ENCODE measurements around the gene UNC119B. TPM values are rescaled to one million over a fixed set of nuclear protein-coding genes. Genes with fewer than 3 reads are reported as not detected.

Gene UNC119B
- total and polyA plus RNA-seq, 2 of the 4 experiments (the other 2 are of a cell fraction) = 8.4 to 21.6 TPM

DNA sequence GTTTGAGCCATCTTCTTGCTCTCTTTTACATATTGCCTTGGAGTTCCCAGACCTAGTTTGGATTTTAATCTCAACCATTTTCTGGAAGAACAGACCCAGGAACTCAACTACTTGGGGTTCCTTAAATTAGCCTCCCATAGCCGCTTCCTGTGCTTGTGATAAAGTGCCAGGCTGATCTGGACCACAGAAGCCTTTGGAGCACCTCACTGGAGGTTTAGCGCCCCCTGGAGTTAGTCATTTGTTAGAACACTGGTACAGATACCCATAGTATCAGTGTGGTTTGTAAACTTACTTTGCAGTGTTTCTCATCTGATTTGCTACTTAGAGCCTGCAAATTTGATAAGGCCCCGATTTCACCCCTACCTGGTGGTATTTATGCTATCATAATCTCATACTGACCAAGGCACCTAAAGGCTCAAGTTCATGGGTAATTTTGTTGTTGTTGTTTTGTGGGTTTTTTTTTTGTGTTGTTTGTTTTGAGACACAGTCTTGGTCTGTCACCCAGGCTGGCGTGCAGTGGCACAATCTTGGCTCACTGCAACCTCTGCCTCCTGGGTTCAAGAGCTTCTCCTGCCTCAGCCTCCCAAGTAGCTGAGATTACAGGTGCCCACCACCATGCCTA is 3.7 kb downstream of the UNC119B start:
- Histone ChIP-seq H4K5ac (ENCODE audit: low read depth, low read length) (no peak overlapping the region), H3K27ac (ENCODE audit: insufficient read depth, low read length) (no peak overlapping the region), H3K9me1 (ENCODE audit: insufficient read depth, low read length) (peaks cover 11% of the 10 kb centered on the region), H2BK15ac (ENCODE audit: low read depth, low read length) (no peak overlapping the region), H3K36me3 (ENCODE audit: control insufficient read depth, insufficient read depth, low read length) (peaks cover 27% of the 10 kb centered on the region), H4K91ac (ENCODE audit: insufficient read depth, low read depth, low read length) (no peak overlapping the region), H3K4ac (ENCODE audit: low read depth, low read length) (no peak overlapping the region), H2BK5ac (ENCODE audit: low read depth, low read length, poor library complexity, severe bottlenecking) (no peak overlapping the region), H2AFZ (replicated peaks; ENCODE audit: low read length, poor library complexity) (no peak overlapping the region), H3K56ac (ENCODE audit: extremely low read depth, insufficient read depth, low read length) (no peak overlapping the region), H2BK120ac (ENCODE audit: low read depth, low read length) (no peak overlapping the region), H4K20me1 (ENCODE audit: insufficient read depth, low read length) (peaks cover 5% of the 10 kb centered on the region; the same call in 1 of the 2 replicates), H3K4me3 (ENCODE audit: insufficient read depth, low read depth, low read length) (no peak overlapping the region), H2AK5ac (ENCODE audit: low read depth, low read length) (no peak overlapping the region), H3K23ac (ENCODE audit: low read depth, low read length) (no peak overlapping the region), H3K9ac (ENCODE audit: low read depth, low read length) (no peak overlapping the region), H3K14ac (replicated peaks; ENCODE audit: low read depth, low read length) (no peak overlapping the region), H3K4me1 (ENCODE audit: control insufficient read depth, insufficient read depth, low read length) (peaks cover 3% of the 10 kb centered on the region), H3K4me2 (ENCODE audit: low read depth, low read length) (no peak overlapping the region), H3K18ac (ENCODE audit: low read depth, low read length) (no peak overlapping the region), H2BK20ac (ENCODE audit: low read depth, low read length) (no peak overlapping the region), H3K79me1 (ENCODE audit: low read depth in 1 of 2, low read length in 2 of 2) (peaks cover 25 to 48% of the 10 kb centered on the region in 2 experiments), H3K9me3 (ENCODE audit: control insufficient read depth, insufficient read depth, low read length) (no peaks in the 10 kb centered on the region), H3K27me3 (ENCODE audit: control insufficient read depth, insufficient read depth, low read length) (no peaks in the 10 kb centered on the region), H2AK9ac (replicated peaks; ENCODE audit: low read depth, low read length, poor library complexity) (no peak overlapping the region), H4K8ac (ENCODE audit: low read depth in 2 of 2, low read length in 2 of 2) (no peak overlapping the region)
- in situ Hi-C loops (cut with MboI; ENCODE audit: low sequenced_read_pairs) = loop anchor here (5.0 kb wide), 1 partner anchor 132 kb away; the partner anchor contains the start of gene POP5
- ATAC-seq (ENCODE audit: low read depth) (peak; percentile 54), DNase-seq (peak; percentile 82)
- ChIA-PET POLR2A (ENCODE audit: unreplicated experiment) (no interaction called here), CTCF (interaction anchor here (0.9 kb wide), 1 partner anchor 67 kb away, joined by 3 read pairs; no protein-coding TSS in a partner anchor)
- dilution Hi-C loops (cut with HindIII; ENCODE audit: low sequenced_read_pairs, unreplicated experiment) = no loop called here
- TF ChIP-seq MAFK (IDR thresholded peaks at IDR 0.05; ENCODE audit: low read depth, low read length) = no peak
- no peak for TF ChIP-seq NFE2L2 (IDR thresholded peaks at IDR 0.05; ENCODE audit: low read depth, low read length)
- peak; percentile 73 for TF ChIP-seq RAD21 (IDR thresholded peaks at IDR 0.05; ENCODE audit: low read length)
- TF ChIP-seq, protein P1, sequence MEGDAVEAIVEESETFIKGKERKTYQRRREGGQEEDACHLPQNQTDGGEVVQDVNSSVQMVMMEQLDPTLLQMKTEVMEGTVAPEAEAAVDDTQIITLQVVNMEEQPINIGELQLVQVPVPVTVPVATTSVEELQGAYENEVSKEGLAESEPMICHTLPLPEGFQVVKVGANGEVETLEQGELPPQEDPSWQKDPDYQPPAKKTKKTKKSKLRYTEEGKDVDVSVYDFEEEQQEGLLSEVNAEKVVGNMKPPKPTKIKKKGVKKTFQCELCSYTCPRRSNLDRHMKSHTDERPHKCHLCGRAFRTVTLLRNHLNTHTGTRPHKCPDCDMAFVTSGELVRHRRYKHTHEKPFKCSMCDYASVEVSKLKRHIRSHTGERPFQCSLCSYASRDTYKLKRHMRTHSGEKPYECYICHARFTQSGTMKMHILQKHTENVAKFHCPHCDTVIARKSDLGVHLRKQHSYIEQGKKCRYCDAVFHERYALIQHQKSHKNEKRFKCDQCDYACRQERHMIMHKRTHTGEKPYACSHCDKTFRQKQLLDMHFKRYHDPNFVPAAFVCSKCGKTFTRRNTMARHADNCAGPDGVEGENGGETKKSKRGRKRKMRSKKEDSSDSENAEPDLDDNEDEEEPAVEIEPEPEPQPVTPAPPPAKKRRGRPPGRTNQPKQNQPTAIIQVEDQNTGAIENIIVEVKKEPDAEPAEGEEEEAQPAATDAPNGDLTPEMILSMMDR (conservative IDR thresholded peaks at IDR 0.05; ENCODE audit: low read depth, low read length) = peak; percentile 88
- TF ChIP-seq SMC3 (IDR thresholded peaks at IDR 0.05; ENCODE audit: low read depth, low read length) = peak; percentile 78
- TF ChIP-seq FOS (IDR thresholded peaks at IDR 0.05; ENCODE audit: low read depth, low read length) = no peak
- no TSS peak for BruUV-seq (replicated peaks)
- WGBS, 2 experiments (ENCODE audit: extremely low coverage in 2 of 2, insufficient read length in 1 of 2) = no CpG with 5 or more reads among the region's 4 CpGs
- intact Hi-C loops (cut with micrococcal nuclease) = loop anchor here (1.0 to 5.0 kb wide), 4 partner anchors 67 to 387 kb away; partner anchors contain the start of gene PLA2G1B

Data from IMR-90 (cell line).